Prostate gland (tissue), 2 donors: ENCODE data around the gene ZNF280C.

Source experiments
- CTCF ChIP-seq, 4 experiments: fragments of 200-600 bp in 2 of 4; fragments of 450-650 bp in 2 of 4; sonication (generic) in 2 of 4; IDR thresholded peaks; 1 replicate in 3 of 4; 2 replicates in 1 of 4; pipeline ENCODE4 v1.5.1; 2016 to 2019; ENCODE audit warnings: antibody characterized with exemption in 4 of 4, mild to moderate bottlenecking in 2 of 4, moderate library complexity in 2 of 4
- POLR2AphosphoS5 ChIP-seq: sonication (generic); formaldehyde crosslinking; IDR thresholded peaks from one replicate; pipeline ENCODE4 v1.6.1; 2017; ENCODE audit warnings: antibody characterized with exemption

- TF ChIP-seq CTCF (IDR thresholded peaks at IDR 0.05) = no peak
- no peak for TF ChIP-seq POLR2AphosphoS5
These were observed 108.9 kb downstream of the ZNF280C start for GRCh38 chrX:130159776-130160175.
